ENCODE measurements around the gene EFR3B.
"Not testable (repeated sequence)": the region's sequence is repeated elsewhere in the genome, so short reads cannot be mapped to it uniquely, and the experiment has no call there.

The EFR3B gene

DNA sequence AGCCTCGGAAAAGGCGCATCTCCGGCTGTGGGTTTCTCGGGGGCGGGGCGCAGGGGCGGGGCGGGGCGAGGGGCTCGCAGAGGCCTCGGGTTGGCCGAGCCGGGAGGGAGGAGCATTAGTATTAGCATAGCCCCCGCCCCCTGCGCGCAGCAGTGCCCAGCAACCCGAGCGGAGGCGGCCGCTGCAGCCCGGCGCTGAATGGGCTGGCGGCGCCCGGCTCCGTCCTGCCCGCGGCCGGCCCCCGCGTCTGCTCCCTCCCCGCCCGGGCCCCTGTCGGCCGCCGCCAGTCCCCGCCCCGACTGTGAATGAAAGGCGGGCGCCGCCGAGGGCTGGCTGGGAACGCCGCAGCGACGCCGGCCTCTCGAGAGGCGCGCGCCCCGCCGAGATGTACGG lies at the start of gene EFR3B:
EFR3B (plus strand) TSS at position 149 of the 393 bp plus-strand sequence; CDS start at position 386, 237 bp downstream.
- peak; percentile 94 for DNase-seq (ENCODE audit: low spot score)

DNA sequence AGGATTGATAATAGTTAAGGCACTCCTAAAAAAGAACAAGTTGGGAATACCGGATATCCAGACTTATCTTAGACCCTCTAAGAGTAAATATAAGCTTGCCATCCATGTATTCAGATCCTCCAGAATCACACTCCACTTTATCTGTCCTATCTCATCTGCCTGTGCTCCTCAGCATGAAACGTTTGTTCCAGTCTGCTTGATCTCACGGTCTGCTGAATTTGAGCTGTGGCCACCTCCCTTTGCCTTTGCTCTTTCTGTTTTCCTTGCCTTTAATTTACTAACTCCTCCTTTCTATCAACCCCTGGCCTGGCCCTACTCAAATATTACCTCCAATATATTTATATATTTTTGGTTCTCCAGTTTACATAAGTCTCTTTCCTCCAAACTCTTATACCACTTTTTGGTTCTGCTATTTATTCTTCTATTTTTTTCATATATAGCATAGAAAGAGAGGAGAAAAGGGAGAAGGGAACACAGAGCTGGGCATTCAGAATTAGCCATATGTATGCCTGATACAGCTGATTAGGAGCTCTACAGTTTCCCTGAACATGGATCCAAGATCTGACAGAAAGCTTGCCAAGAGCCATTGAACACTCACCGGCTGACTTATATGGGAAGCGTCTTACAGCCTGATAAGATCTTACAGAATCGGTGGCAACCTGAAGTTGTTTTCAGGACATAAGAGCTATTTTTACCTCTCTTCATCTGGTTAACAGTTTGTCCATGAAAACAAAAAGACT lies 48.3 kb upstream of the EFR3B start:
- peak; percentile 53 for DNase-seq (ENCODE audit: low spot score)

DNA sequence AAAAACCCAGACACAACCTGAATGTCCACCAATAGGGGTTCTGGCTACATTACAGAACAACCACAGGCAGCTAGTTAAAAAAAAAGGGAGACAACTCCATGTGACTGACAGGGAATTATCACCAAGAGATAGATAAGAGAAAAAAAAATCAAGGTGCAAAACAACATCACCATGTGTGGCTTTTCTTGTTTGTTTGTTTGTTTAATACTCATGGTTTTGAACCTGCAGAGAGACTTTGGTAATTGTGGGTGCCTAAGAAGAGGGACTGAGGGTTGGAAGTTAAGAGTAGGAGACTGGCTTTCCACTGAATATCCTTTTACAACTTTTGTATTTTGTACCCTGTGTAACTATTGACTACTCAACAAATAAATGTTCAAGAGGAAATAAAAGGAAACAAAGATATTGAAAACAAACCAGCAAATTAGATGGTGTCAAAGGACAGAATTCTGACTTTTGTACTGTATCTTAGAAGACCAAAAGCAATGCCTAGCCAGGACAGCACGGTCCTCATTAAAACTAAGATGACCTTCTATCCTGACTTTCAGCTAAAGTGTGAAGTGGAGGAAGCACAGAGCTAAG lies 47.6 kb upstream of the EFR3B start:
- DNase-seq (ENCODE audit: low spot score), result no peak

DNA sequence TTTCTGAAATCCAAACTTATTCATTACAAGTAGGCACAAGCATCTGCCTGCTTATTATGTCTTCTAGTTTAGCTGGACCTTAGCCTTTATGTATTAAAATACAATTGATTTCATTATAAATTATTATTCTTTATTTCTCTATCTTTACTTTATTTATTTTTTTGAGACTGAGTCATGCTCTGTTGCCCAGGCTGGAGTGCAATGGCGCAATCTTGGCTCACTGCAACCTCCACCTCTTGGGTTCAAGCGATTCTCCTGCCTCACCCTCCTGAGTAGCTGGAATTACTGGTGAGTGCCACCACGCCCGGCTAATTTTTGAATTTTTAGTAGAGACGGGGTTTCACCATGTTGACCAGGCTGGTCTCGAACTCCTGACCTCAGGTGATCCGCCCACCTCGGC lies 42.8 kb upstream of the EFR3B start:
- DNase-seq (ENCODE audit: low spot score), result not testable (repeated sequence)

DNA sequence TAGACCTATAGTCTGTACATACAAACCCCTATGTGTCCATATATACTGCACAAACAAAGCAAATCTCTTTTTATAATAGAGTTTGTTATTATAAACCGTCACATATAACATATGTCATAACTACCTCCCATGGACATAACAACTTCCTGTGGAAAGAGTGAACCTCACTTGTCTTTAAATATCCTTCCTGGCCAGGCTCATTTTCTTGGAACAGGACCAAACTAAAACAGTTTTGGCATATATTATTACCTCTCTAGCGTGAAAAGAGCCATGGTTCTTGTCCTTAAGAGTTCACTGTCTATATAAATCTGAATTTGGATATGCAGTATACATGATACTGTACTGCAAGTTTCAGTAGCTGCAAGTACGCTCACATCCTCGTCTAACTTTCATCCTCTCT lies 41.8 kb upstream of the EFR3B start:
- no peak for DNase-seq (ENCODE audit: low spot score)

- DNase-seq (ENCODE audit: low spot score), result no peak
These were observed 41.2 kb upstream of the EFR3B start for GRCh38 chr2:25000503-25001324.

DNA sequence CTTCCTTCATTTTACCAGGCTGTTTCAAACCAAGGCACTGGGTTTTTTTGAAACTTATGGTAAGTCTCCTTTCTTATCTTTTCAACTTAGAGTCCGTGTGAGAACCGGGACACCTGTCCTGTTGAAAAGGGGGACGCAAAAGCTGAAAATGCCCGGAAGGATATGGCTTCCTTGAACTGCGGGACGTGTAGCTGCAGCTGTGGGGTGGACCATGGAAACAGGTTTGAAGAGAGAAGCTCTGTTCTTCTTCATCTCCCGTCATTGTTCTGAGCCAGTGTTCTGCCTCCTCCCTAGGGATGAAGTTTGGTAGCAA lies 40.6 kb upstream of the EFR3B start:
- no peak for DNase-seq (ENCODE audit: low spot score)

GRCh38 chr2:25002066-25002465 lies 39.8 kb upstream of the EFR3B start:
- no peak for DNase-seq (ENCODE audit: low spot score)

- no peak for DNase-seq (ENCODE audit: low spot score)
These were observed 31.9 kb upstream of the EFR3B start for GRCh38 chr2:25009954-25010353.

DNA sequence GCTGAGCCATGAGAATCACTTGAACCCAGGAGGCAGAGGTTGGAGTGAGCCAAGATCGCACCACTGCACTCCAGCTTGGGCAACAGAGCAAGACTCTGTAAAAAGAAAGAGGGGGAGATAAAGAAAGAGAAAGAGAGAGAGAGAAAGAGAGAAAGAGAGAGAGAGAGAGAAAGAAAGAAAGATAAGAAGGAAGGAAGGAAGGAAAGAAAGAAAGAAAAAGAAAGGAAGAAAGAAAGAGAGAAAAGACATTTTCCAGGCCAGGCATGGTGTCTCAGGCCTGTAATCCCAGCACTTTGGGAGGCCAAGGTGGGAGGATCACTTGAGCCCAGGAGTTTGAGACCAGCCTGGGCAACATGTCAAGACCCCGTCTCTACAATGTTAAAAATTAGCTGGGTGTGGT lies 30.5 kb upstream of the EFR3B start:
- not testable (repeated sequence) for DNase-seq (ENCODE audit: low spot score)

- DNase-seq (ENCODE audit: low spot score), result no peak
These were observed 27.2 kb upstream of the EFR3B start for GRCh38 chr2:25014631-25015030.

DNA sequence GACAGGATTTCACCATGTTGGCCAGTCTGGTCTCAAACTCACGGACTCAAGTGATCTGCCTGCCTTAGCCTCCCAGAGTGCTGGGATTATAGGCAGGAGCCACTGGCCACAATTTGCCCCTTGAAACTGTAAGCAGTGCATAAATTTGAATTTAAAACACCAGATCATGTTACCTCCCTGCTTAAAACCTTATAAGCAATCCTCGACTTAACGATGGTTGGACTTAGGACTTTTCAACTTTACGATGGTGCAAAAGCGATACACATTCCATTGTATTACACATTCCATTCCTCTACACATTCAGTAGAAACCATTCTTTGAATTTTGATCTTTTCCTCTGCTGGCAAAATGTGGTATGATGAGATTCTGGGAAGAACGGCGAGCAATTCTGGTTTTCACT lies 23.2 kb upstream of the EFR3B start:
- no peak for DNase-seq (ENCODE audit: low spot score)

- DNase-seq (ENCODE audit: low spot score), result no peak
These were observed 20.0 kb upstream of the EFR3B start for GRCh38 chr2:25021791-25022362.

DNA sequence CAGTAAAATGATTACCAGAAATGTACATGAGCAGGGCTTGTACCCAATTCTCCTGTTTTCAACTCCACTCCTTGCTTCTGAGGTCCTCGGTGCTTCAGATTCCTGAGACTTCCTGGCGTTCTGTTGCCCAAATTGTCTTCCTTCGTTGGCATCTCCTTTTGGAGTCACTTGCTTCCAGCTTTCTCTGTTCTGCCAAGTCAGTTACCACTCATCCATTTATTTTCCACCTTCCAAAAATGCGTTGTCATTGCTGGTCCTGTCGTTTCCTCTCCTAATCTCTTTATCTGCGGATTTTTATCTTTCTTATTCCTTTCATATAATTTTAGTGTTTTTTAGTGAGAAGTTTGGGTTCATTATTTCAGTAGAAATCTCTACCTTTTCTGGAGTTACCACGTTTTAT lies 18.5 kb upstream of the EFR3B start:
- no peak for DNase-seq (ENCODE audit: low spot score)

- no peak for DNase-seq (ENCODE audit: low spot score)
These were observed 16.5 kb upstream of the EFR3B start for GRCh38 chr2:25025229-25026007.

DNA sequence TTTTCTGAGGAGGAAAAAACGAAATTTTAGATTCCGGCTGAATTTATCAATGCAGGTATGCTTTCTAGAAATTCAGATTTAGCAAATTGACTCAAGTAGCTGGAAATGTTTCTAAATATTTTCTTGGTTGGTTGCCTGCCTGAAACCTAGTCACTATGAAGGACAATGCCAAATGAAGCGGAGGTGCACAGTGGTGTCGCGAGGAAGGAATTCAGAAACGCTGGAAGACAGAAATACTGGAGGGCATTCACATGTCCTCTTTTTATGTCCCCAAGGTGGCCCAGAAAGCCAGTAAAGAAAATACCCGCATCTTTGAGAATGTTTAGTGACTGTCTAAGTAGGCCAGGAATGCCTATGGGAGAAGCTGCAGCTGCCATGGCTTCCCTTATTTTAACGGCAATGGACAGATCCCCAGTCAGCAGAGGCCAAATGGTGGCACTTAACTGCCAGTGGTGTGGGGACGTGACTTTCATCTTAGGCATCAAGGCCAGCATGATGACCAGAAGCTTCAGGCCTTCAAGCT lies 15.8 kb upstream of the EFR3B start:
- peak; percentile 64 for DNase-seq (ENCODE audit: low spot score)

DNA sequence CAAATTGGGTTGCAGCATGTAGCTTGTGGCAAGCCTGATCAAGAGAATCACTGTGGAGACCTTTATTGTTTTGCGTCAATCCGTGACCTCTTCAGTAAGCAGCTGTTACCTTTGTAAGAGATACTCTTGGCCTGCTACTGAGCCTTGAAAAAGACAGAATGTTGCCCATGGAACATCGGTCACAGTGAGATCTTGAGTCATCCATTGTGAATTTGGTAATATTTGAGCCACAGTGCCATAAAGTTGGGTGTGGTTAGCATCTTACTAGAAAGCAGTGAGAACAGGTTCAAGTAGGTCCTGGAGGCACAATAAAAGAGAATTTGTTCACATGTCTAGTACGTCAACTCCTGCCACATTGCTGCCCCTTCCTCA lies 12.7 kb upstream of the EFR3B start:
- peak; percentile 6 for DNase-seq (ENCODE audit: low spot score)

GRCh38 chr2:25030702-25031101 lies 11.2 kb upstream of the EFR3B start:
- peak; percentile 24 for DNase-seq (ENCODE audit: low spot score)

DNA sequence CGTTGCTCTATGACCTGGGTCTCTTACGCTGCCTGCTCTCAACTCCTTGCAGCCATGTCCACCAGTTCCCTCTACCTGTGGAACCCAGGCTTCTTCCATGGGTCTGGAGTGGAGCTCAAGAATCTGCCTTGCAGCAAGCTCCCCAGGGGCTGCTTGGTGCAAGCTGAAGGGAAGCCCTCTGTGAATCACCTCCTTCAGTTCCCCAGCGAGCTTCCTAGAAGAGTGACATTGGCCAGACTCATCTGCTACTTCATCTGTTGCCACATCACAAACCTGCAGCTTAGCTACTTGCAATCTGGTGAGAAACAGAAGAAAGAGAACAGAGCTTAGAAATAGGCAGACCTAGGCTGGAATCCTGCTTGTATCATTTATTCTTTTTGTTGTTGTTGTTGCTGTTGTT lies 9.8 kb upstream of the EFR3B start:
- no peak for DNase-seq (ENCODE audit: low spot score)

DNA sequence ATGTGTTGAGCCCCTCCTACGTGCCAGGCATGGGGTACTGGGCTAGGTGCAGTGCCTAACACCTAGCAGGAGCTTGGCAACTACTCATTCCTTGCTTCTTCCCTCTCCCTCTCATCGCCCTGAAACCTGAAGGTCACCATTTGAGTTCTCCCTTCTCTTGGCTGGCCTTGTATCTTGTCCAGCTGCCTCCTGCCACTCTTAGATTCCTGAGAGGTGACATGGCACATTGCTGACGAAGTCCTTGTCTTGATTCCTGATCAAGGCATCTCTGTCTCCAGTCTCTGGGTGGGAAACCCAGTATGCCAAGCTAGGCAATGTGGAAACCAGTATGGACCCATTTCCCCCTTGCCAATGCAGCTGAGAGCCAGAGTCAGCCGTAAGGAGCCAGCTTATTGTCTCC lies 9.0 kb upstream of the EFR3B start:
- DNase-seq (ENCODE audit: low spot score), result no peak

DNA sequence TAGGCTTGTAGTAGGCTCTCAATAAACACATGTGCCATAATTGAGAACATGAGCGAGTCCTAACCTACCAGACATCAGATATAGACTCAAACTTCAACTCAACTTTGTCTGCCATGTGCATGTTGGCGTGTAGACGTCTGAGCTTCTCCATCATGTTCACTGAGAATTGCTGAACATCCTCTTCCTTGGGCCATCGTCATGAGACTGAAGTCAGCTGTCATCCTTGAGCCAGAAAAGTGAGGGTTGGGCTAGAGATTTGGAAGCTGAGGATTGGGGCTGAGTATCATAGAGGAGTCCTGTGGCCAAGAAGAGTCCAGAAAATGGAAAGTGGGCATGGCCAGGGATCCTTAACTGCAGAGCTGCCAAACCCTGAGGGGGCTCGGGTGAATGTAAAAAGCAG lies 7.8 kb upstream of the EFR3B start:
- DNase-seq (ENCODE audit: low spot score), result no peak

Measured in kidney tubule cell (primary cell).